NCI-H446 (cell line): ENCODE data around the gene CHTF18.

ENCODE experiments used
- DNase-seq, 2 experiments: peaks; one replicate each; lab custom pipeline; 2025; lab: John Stamatoyannopoulos, UW

Gene CHTF18

GRCh38 chr16:760545-761343 lies 27.7 kb upstream of the CHTF18 start, which contains the start of gene MSLN:
Gene MSLN (plus strand): TSS chr16:760734. CDS start chr16:762681, 1,947 bp downstream.
- DNase-seq, result no peak

GRCh38 chr16:761625-762513 lies 26.6 kb upstream of the CHTF18 start:
- DNase-seq, result no peak

- no peak for DNase-seq
Measured at GRCh38 chr16:762595-763268, 25.7 kb upstream of the CHTF18 start.

DNA sequence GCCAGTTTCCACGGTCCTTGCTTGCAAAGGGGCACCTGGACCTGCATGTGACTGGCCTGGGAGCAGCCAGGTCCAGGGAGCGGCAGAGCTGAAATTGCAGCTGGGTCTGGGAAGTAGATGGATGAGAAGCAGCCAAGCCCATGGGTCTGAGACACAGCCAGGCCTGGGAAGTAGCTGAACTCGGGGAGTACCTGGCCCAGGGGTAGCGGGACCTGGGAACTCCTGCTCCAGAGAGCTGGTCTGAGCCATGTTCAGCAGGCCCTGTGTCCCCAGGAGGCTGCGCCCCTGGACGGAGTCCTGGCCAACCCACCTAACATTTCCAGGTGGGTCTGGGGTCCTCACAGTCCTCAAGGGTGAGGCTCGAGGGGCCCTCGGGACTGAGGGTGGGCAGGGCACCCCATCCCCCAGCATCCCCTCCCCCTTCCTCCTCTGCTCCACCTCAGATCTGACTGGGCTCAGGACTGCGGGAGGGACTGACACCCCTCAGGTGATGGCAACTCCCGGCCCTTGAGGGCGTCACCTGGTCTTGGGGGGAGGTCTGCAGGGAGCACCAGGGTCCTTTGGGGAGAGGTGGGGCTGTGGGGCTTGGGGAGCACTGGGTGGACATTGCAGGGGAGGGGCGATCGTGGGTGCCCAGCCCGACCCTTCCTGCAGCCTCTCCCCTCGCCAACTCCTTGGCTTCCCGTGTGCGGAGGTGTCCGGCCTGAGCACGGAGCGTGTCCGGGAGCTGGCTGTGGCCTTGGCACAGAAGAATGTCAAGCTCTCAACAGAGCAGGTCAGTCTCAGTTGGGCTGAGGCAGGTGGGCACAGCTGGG lies 24.8 kb upstream of the CHTF18 start:
- DNase-seq, result no peak

- DNase-seq, result no peak
Measured at GRCh38 chr16:764184-764750, 24.2 kb upstream of the CHTF18 start.

GRCh38 chr16:764848-765487 lies 23.5 kb upstream of the CHTF18 start:
- DNase-seq, result no peak

- no peak for DNase-seq
Measured at GRCh38 chr16:765488-765865, 22.9 kb upstream of the CHTF18 start.

DNA sequence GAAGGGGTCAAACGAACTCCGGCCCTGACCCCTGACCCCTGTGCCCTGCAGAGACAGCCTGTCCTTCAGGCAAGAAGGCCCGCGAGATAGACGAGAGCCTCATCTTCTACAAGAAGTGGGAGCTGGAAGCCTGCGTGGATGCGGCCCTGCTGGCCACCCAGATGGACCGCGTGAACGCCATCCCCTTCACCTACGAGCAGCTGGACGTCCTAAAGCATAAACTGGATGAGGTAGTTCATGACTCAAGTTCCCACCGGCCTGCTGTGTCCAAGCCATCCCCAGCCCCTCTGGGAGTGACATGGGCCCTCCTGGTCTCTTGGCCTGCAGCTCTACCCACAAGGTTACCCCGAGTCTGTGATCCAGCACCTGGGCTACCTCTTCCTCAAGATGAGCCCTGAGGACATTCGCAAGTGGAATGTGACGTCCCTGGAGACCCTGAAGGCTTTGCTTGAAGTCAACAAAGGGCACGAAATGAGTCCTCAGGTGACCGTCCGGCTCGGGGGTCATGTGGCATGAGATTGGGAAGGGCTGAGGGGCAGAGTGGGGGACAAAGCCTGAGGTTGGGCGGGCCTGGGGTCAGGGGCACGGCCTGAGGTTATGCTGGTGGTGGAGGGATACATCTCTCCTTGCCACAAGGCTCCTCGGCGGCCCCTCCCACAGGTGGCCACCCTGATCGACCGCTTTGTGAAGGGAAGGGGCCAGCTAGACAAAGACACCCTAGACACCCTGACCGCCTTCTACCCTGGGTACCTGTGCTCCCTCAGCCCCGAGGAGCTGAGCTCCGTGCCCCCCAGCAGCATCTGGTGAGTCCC lies 22.2 kb upstream of the CHTF18 start:
- no peak for DNase-seq

DNA sequence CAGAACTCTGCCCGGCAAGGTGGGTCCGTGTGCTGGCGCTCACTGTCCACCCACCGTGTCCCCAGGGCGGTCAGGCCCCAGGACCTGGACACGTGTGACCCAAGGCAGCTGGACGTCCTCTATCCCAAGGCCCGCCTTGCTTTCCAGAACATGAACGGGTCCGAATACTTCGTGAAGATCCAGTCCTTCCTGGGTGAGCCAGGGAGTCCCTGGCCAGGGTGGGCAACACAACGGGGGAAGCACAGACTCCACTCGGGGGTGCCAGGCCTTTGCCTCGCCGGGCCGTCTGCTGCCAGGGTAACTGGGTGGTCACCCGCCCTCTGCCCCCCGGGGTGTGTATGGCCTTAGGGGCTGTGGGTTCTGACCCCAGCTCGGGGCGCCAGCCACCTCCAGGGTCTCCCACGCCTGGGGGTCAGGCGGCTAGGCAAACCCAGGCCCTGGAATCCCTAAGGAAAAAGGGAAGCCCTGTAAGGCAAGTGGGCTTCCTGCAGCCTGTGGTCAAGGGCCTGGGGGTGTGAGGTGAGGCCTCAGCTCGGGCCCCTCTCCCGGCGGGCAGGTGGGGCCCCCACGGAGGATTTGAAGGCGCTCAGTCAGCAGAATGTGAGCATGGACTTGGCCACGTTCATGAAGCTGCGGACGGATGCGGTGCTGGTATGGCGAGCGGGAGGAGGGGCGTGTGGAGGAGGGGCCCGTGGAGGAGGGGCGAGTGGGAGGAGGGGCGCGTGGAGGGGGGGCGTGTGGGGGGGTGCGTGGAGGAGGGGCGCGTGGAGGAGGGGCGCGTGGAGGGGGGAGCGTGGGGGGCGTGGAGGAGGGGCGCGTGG lies 21.4 kb upstream of the CHTF18 start:
- no peak for DNase-seq

GRCh38 chr16:767743-768235 lies 20.6 kb upstream of the CHTF18 start:
- no peak for DNase-seq

DNA sequence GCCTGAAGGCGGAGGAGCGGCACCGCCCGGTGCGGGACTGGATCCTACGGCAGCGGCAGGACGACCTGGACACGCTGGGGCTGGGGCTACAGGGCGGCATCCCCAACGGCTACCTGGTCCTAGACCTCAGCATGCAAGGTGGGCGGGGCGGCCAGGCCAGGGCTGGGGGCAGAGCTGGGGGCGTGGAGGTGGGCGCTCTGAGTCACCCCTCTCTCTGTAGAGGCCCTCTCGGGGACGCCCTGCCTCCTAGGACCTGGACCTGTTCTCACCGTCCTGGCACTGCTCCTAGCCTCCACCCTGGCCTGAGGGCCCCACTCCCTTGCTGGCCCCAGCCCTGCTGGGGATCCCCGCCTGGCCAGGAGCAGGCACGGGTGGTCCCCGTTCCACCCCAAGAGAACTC lies 20.0 kb upstream of the CHTF18 start:
- DNase-seq, result no peak

DNA sequence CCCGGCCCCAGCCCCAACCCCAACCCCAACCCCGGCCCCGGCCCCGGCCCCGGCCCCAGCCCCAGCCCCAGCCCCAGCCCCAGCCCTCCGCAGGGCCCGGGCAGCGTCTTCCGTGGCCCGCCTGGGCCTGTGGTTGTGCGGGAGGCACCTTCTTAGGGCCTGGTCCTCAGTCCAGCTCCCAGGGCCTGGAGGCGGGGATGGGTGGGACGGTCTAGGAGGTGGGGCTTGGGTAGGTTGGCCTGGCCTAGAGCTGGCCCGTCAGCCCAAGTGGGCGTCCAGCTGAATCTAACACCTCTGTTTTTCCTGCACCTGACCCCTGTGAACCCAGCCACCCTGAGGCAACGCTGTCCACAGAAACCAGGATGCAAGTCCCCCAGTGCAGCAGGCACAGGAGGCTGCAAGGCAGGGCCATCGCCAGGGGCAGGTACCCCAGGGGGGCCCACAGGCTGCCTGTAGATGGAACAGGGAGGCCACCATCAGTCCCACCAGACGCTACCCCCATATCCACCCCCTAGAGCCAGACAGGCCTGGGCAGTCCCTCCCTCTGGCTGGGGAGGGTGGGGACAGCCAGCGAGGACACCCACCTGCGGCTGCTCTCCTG lies 19.1 kb upstream of the CHTF18 start:
- DNase-seq, result no peak

- no peak for DNase-seq
Measured at GRCh38 chr16:769934-770333, 18.5 kb upstream of the CHTF18 start.

DNA sequence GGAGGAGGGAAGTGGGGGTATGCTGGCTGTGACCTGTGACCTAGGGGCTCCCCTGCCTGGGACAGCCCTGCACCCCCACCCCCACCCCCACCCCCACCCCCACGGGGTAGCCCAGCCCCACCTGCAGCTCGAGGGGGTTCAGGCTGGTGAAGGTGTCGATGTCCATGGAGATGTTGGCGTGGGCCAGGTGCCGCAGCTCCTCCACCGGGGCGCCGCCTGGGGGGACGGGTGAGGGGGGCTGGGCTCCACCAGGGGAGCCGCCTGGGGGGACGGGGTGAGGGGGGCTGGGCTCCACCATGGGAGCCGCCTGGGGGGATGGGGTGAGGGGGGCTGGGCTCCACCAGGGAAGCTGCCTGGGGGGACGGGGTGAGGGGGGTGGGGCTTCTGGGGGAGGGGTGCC lies 18.0 kb upstream of the CHTF18 start:
- no peak for DNase-seq

DNA sequence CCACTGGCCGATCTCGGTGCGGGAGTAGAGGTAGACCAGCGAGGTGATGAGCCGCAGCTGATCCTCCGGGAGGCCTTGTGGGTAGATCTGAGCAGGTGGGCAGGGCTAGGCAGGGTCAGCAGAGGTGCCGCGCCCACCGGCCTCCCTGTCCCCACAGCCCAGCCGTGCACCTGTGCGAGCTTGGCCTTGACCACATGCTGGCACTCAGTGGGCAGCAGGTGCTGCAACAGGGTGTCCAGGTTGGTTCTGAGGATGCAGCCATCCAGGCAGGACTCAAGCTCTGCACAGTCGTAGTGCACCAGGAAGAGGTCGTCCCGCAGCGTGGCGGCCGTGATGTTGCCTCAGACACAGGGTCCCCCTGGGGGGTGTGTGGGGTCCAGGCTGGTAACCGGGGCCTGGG lies 15.5 kb upstream of the CHTF18 start:
- DNase-seq, result no peak

DNA sequence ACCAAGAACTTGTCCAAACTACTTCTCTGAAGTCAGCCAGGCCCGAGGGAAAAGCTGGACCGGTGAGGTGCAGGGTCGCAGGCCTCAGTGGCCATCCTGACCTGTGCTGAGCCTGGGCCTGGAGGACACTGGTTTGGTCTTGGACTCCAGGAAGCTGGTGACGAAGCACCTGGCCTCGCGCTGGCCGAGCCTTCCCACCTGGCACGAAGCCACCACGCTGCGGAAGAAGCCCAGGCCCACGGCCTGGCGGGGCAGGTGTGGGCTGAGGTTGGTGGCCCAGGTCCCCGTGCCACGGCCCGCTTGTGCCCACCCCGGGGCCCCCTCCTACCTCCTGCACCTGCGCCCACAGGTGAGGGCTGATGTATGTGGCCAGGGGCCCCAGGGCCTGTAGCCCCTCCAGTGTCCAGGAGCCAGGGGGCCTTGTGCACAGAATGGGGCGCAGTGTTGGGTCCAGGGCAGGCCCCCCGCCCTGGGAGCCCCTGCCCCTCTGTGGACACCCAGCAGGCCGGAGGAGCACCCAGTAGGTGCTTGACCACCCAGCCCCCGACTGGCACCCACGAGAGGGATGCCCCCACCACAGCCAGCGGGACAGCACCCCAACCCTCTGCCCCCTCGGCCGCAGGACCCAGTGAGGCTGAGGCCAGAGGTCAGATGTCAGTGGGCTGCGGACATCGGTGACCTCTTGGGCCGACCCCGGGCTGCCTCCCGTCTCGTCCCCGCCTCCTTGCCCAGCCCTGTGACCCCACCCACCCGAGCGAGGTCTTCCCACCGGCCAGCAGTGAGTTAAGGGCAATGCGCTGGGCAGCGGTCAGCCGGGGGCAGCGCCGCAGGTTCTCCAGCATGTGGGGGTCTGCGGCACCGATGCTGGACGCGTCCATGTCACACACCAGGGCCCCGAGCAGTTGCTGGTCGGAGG lies 14.1 kb upstream of the CHTF18 start:
- no peak for DNase-seq

DNA sequence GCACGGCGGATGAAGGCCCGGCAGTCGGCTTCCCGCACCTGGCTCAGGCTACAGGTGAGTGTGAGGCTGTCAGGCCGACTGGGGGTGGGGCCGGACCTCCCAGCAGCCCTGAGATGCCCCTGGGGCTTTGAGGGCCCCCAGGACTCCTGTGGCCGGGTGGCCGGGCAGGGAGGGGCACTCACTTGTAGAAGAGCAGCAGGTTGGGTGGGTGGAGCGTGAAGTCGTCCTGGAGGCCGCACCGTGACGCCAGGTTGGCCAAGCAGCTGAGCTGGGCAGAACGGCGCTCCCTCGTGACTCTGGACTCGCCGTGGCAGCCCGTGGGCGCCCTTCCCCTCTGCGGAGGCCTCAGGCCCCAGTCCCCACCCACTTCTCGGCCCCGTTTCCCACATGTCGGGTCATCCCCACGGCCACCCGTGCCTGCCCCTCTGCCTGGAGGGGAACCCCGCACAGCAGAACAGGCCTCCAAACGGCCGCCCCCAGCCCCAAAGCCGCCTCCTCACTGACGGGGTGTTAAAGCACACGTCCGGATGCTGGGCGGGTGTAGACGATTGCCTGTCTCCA lies 13.1 kb upstream of the CHTF18 start:
- no peak for DNase-seq
